Astrocyte (in vitro differentiated cells and primary cell): Measurements from ENCODE around the gene UNC93B1.

Source experiments
- EZH2 ChIP-seq: IDR thresholded peaks from 2 replicates; pipeline ENCODE4 v1.6.1; 2012; ENCODE audit warnings: mild to moderate bottlenecking, low read length, inconsistent platforms; ENCODE audit not compliant: insufficient read depth
- TF ChIP-seq, protein P1 (sequence below): IDR thresholded peaks from 2 replicates; pipeline ENCODE4 v1.5.1; 2011; ENCODE audit warnings: low read depth, mild to moderate bottlenecking, inconsistent platforms, low read length, moderate library complexity; ENCODE audit not compliant: insufficient read depth

DNA sequence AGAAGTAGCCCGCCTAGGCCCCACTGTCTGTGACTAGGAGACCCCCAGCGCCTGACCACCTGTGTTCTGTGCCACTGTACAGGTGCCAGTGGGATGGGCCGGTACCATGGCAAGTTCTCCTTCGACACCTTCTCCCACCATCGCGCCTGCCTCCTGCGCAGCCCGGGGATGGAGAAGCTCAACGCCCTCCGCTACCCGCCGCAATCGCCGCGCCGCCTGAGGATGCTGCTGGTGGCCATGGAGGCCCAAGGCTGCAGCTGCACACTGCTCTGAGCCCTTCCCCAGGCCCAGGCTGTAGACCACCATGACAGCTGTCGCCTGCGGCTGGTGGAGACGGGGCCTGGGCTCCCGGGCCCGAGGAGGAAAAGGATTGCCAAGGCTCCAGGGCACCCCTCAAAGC is 23.8 kb upstream of the UNC93B1 start:
- TF ChIP-seq, protein P1, sequence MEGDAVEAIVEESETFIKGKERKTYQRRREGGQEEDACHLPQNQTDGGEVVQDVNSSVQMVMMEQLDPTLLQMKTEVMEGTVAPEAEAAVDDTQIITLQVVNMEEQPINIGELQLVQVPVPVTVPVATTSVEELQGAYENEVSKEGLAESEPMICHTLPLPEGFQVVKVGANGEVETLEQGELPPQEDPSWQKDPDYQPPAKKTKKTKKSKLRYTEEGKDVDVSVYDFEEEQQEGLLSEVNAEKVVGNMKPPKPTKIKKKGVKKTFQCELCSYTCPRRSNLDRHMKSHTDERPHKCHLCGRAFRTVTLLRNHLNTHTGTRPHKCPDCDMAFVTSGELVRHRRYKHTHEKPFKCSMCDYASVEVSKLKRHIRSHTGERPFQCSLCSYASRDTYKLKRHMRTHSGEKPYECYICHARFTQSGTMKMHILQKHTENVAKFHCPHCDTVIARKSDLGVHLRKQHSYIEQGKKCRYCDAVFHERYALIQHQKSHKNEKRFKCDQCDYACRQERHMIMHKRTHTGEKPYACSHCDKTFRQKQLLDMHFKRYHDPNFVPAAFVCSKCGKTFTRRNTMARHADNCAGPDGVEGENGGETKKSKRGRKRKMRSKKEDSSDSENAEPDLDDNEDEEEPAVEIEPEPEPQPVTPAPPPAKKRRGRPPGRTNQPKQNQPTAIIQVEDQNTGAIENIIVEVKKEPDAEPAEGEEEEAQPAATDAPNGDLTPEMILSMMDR = no peak
- no peak for TF ChIP-seq EZH2
